Iris pigment epithelial cell (primary cell): ENCODE measurements around the gene COL28A1.
A peak's percentile ranks its signal among the peaks of the same experiment; 100 is the strongest.
"Not testable (repeated sequence)": the region's sequence is repeated elsewhere in the genome, so short reads cannot be mapped to it uniquely, and the experiment has no call there.

Source experiments
- DNase-seq: peaks from one replicate; pipeline ENCODE4 v3.0.0-alpha.2; 2011; ENCODE audit warnings: low read depth

COL28A1 gene

GRCh38 chr7:7561591-7561990 is 25.9 kb upstream of the COL28A1 start:
- DNase-seq: not testable (repeated sequence)

- DNase-seq: no peak
These were observed 21.6 kb upstream of the COL28A1 start for GRCh38 chr7:7557252-7557651.

GRCh38 chr7:7556852-7557251 is 21.2 kb upstream of the COL28A1 start:
- DNase-seq: no peak

GRCh38 chr7:7554649-7555575 is 19.2 kb upstream of the COL28A1 start:
- DNase-seq: no peak

GRCh38 chr7:7554021-7554432 is 18.4 kb upstream of the COL28A1 start:
- DNase-seq: peak; percentile 24

GRCh38 chr7:7553386-7553785 is 17.7 kb upstream of the COL28A1 start:
- no peak for DNase-seq

GRCh38 chr7:7552199-7552598 is 16.5 kb upstream of the COL28A1 start:
- DNase-seq: no peak

GRCh38 chr7:7550663-7551062 is 15.0 kb upstream of the COL28A1 start:
- no peak for DNase-seq

- DNase-seq: no peak
These were observed 12.7 kb upstream of the COL28A1 start for GRCh38 chr7:7548407-7548806.

GRCh38 chr7:7542251-7542835 is 6.7 kb upstream of the COL28A1 start:
- DNase-seq: no peak

- no peak for DNase-seq
These were observed 4.0 kb upstream of the COL28A1 start for GRCh38 chr7:7539711-7540110.

- no peak for DNase-seq
These were observed 3.5 kb upstream of the COL28A1 start for GRCh38 chr7:7539152-7539551.

- DNase-seq: no peak
These were observed 2.0 kb upstream of the COL28A1 start for GRCh38 chr7:7537711-7538110.

- DNase-seq: no peak
These were observed 835 bp upstream of the COL28A1 start for GRCh38 chr7:7536396-7537019.

GRCh38 chr7:7533831-7534430 is 1.7 kb downstream of the COL28A1 start:
- no peak for DNase-seq

- DNase-seq: no peak
These were observed 6.3 kb downstream of the COL28A1 start for GRCh38 chr7:7529328-7529727.

- DNase-seq: no peak
These were observed 8.6 kb downstream of the COL28A1 start for GRCh38 chr7:7527047-7527446.

GRCh38 chr7:7526006-7526405 is 9.7 kb downstream of the COL28A1 start:
- no peak for DNase-seq

GRCh38 chr7:7524121-7524520 is 11.6 kb downstream of the COL28A1 start:
- DNase-seq: no peak

- no peak for DNase-seq
These were observed 13.3 kb downstream of the COL28A1 start for GRCh38 chr7:7522421-7522820.

GRCh38 chr7:7521259-7521658 is 14.4 kb downstream of the COL28A1 start:
- peak; percentile 57 for DNase-seq

GRCh38 chr7:7519528-7519927 is 16.1 kb downstream of the COL28A1 start:
- DNase-seq: no peak

GRCh38 chr7:7519056-7519455 is 16.6 kb downstream of the COL28A1 start:
- no peak for DNase-seq
